Activated T-helper 2 cell treated with anti-CD3 and anti-CD28 coated beads, Interferon-gamma antibody, Interleukin-2, Interleukin-4, amounts not matched to agents 10 μg/mL and 5 μg/mL and 100 μg/mL, durations not matched to agents 14 hours and 24 hours and 36 hours (primary cell): ENCODE measurements around the gene YAP1. TPM values are rescaled to one million over a fixed set of nuclear protein-coding genes. Genes with fewer than 3 reads are reported as not detected.
A peak's percentile ranks its signal among the peaks of the same experiment; 100 is the strongest.

ENCODE experiments used
- DNase-seq: peaks from one replicate; pipeline ENCODE4 v3.0.0; 2021; ENCODE audit warnings: low spot score
- H3K27ac Mint-ChIP-seq: one replicate; pipeline ENCODE4 v1.8.0; 2021; ENCODE audit warnings: mixed read lengths
- H3K27me3 Mint-ChIP-seq: one replicate; pipeline ENCODE4 v1.8.0; 2021; ENCODE audit warnings: low read depth, mixed read lengths
- H3K36me3 Mint-ChIP-seq: one replicate; pipeline ENCODE4 v1.8.0; 2021; ENCODE audit warnings: low read depth, mixed read lengths
- H3K4me1 Mint-ChIP-seq: one replicate; pipeline ENCODE4 v1.8.0; 2021; ENCODE audit warnings: low read depth, mixed read lengths
- H3K4me3 Mint-ChIP-seq: one replicate; pipeline ENCODE4 v1.8.0; 2021; ENCODE audit warnings: low read depth, mild to moderate bottlenecking, moderate library complexity, mixed read lengths
- H3K9me3 Mint-ChIP-seq: one replicate; pipeline ENCODE4 v1.8.0; 2021; ENCODE audit warnings: mixed read lengths
- intact Hi-C: fragments of 100-400 bp; cut with micrococcal nuclease; formaldehyde crosslinking; loops from one replicate; pipeline ENCODE4 v1.15.1; 2023
- total RNA-seq: library from RNA; stranded (reverse); gene quantifications from 2 replicates; pipeline ENCODE4 v1.2.3, GENCODE V29; 2022

Gene YAP1
- total RNA-seq, 1 donor from 2014 or later, result not detected

- Mint-ChIP-seq H3K27ac (no peak overlapping the region), H3K4me1 (peaks cover 10% of the 10 kb centered on the region), H3K27me3 (peaks cover 43% of the 10 kb centered on the region), H3K9me3 (no peaks in the 10 kb centered on the region), H3K4me3 (no peak overlapping the region), H3K36me3 (peaks cover 6% of the 10 kb centered on the region)
- DNase-seq, result no peak
- intact Hi-C loops, result loop anchor here (2.0 kb wide), 1 partner anchor 194 kb away; the partner anchor contains the start of gene CEP126
These were observed 1.4 kb upstream of the YAP1 start for GRCh38 chr11:102108734-102109440.

DNA sequence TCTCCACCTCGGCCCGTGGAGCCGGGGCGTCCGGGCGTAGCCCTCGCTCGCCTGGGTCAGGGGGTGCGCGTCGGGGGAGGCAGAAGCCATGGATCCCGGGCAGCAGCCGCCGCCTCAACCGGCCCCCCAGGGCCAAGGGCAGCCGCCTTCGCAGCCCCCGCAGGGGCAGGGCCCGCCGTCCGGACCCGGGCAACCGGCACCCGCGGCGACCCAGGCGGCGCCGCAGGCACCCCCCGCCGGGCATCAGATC lies 439 bp downstream of the YAP1 start:
- Mint-ChIP-seq H3K4me1 (peaks cover 10% of the 10 kb centered on the region), H3K27ac (no peak overlapping the region), H3K36me3 (peaks cover 6% of the 10 kb centered on the region), H3K9me3 (no peaks in the 10 kb centered on the region), H3K27me3 (peaks cover 56% of the 10 kb centered on the region), H3K4me3 (no peak overlapping the region)
- intact Hi-C loops, result loop anchor here (10.0 kb wide), 1 partner anchor 914 kb away; no protein-coding TSS in a partner anchor
- no peak for DNase-seq

GRCh38 chr11:102111011-102111786 lies 952 bp downstream of the YAP1 start:
- Mint-ChIP-seq H3K36me3 (peaks cover 6% of the 10 kb centered on the region), H3K27ac (no peak overlapping the region), H3K4me3 (peak overlapping the region; percentile 73), H3K27me3 (peaks cover 60% of the 10 kb centered on the region), H3K9me3 (no peaks in the 10 kb centered on the region), H3K4me1 (peaks cover 10% of the 10 kb centered on the region)
- intact Hi-C loops, result loop anchor here (10.0 kb wide), 1 partner anchor 914 kb away; no protein-coding TSS in a partner anchor
- DNase-seq, result no peak

GRCh38 chr11:102111787-102112508 lies 1.7 kb downstream of the YAP1 start:
- Mint-ChIP-seq H3K4me3 (peak overlapping the region; percentile 73), H3K4me1 (peaks cover 10% of the 10 kb centered on the region), H3K9me3 (no peaks in the 10 kb centered on the region), H3K27ac (no peak overlapping the region), H3K27me3 (peaks cover 61% of the 10 kb centered on the region), H3K36me3 (peaks cover 6% of the 10 kb centered on the region)
- intact Hi-C loops, result loop anchor here (10.0 kb wide), 1 partner anchor 913 kb away; no protein-coding TSS in a partner anchor
- no peak for DNase-seq

GRCh38 chr11:102112509-102112821 lies 2.2 kb downstream of the YAP1 start:
- Mint-ChIP-seq H3K9me3 (no peaks in the 10 kb centered on the region), H3K27ac (no peak overlapping the region), H3K4me1 (peaks cover 10% of the 10 kb centered on the region), H3K27me3 (peaks cover 62% of the 10 kb centered on the region), H3K36me3 (peaks cover 6% of the 10 kb centered on the region), H3K4me3 (no peak overlapping the region)
- intact Hi-C loops, result loop anchor here (10.0 kb wide), 1 partner anchor 912 kb away; no protein-coding TSS in a partner anchor
- no peak for DNase-seq

DNA sequence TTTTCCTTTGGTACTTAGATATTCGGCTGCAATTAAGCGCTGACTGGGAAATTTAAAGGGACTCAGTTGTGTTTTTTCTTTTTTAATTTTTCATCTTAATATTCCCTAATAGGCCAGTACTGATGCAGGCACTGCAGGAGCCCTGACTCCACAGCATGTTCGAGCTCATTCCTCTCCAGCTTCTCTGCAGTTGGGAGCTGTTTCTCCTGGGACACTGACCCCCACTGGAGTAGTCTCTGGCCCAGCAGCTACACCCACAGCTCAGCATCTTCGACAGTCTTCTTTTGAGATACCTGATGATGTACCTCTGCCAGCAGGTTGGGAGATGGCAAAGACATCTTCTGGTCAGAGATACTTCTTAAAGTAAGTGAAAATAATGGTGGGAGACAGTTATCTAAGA lies 3.8 kb downstream of the YAP1 start:
- intact Hi-C loops, result loop anchor here (10.0 kb wide), 1 partner anchor 911 kb away; no protein-coding TSS in a partner anchor
- H3K36me3 Mint-ChIP-seq, result peaks cover 6% of the 10 kb centered on the region
- H3K4me1 Mint-ChIP-seq, result peaks cover 10% of the 10 kb centered on the region
- peaks cover 57% of the 10 kb centered on the region for H3K27me3 Mint-ChIP-seq
- no peak overlapping the region for H3K4me3 Mint-ChIP-seq
- no peak for DNase-seq
- no peak overlapping the region for H3K27ac Mint-ChIP-seq
- no peaks in the 10 kb centered on the region for H3K9me3 Mint-ChIP-seq

- Mint-ChIP-seq H3K4me3 (no peak overlapping the region), H3K27ac (no peak overlapping the region), H3K4me1 (peaks cover 5% of the 10 kb centered on the region), H3K9me3 (no peaks in the 10 kb centered on the region), H3K27me3 (peaks cover 49% of the 10 kb centered on the region), H3K36me3 (peaks cover 3% of the 10 kb centered on the region)
- no peak for DNase-seq
- intact Hi-C loops, result loop anchor here (10.0 kb wide), 1 partner anchor 909 kb away; no protein-coding TSS in a partner anchor
These were observed 5.3 kb downstream of the YAP1 start for GRCh38 chr11:102115557-102115956.

DNA sequence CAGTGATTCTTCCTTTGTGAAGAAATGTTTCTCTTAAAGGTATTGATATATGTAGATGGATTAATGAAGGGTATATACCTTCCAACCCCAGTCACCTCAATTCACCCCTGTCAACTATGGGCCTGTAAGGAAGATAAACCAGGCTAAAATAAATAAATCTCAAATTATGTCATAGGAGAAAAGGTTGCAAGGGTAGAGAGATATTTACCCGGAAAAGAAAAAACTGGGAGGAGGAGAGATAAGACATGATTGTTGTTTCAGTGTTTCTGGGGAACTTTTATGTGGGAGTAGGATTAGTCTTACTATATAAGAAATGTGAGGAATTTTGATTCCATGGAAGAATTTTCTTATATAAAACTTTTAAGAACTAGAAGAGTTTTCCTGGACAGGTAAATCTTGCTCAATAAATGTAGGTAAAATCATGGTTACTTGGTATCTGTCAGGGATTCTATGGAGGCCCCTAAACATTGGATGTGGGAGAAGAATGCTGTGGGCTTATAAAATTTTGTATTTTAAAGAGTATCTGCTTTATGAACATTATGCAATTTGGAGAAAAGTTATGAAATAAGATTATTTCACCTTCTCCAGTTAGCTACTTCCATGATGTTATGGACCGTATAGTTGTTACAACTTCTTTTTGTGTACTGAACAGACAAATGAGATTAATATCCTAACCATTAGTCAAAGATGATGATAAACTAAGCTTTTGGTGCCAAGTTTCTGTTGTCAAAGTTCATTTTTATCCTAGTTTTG lies 6.4 kb downstream of the YAP1 start:
- no peaks in the 10 kb centered on the region for H3K9me3 Mint-ChIP-seq

GRCh38 chr11:102117472-102118113 lies 7.3 kb downstream of the YAP1 start:
- DNase-seq, result no peak
- Mint-ChIP-seq H3K4me3 (no peak overlapping the region), H3K9me3 (no peaks in the 10 kb centered on the region), H3K27me3 (peaks cover 37% of the 10 kb centered on the region), H3K36me3 (no peaks in the 10 kb centered on the region), H3K4me1 (no peaks in the 10 kb centered on the region), H3K27ac (no peak overlapping the region)
- intact Hi-C loops, result loop anchor here (10.0 kb wide), 1 partner anchor 907 kb away; no protein-coding TSS in a partner anchor

More for the DNA sequence above, 6.4 kb downstream of the YAP1 start:
- peaks cover 3% of the 10 kb centered on the region for H3K36me3 Mint-ChIP-seq
- no peak overlapping the region for H3K4me3 Mint-ChIP-seq
- peaks cover 5% of the 10 kb centered on the region for H3K4me1 Mint-ChIP-seq
- H3K27me3 Mint-ChIP-seq, result peaks cover 47% of the 10 kb centered on the region
- DNase-seq, result no peak
- H3K27ac Mint-ChIP-seq, result no peak overlapping the region
- intact Hi-C loops, result loop anchor here (10.0 kb wide), 1 partner anchor 908 kb away; no protein-coding TSS in a partner anchor

DNA sequence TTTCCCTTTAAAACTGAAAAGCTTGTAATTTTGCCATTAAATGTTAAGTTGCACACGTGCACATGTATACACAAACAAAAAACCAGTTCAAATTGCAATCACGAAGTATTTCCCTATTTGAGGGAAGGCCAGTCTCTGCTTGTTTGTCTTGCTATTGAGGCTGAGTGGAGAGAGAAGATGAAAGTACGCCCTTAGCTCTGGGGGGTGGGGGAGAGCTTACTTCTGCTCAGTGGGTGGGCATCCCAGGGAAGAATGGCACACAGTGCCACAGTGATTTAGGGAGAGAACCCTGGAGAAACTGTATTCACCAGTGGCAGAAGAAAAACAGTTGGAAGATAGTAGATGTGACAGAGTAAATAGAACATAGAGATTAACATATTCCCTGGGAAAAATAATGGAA lies 8.7 kb downstream of the YAP1 start:
- DNase-seq, result no peak
- Mint-ChIP-seq H3K4me1 (no peaks in the 10 kb centered on the region), H3K36me3 (no peaks in the 10 kb centered on the region), H3K27me3 (peaks cover 32% of the 10 kb centered on the region), H3K27ac (no peak overlapping the region), H3K9me3 (no peaks in the 10 kb centered on the region), H3K4me3 (no peak overlapping the region)
- intact Hi-C loops, result loop anchor here (10.0 kb wide), 1 partner anchor 906 kb away; no protein-coding TSS in a partner anchor

DNA sequence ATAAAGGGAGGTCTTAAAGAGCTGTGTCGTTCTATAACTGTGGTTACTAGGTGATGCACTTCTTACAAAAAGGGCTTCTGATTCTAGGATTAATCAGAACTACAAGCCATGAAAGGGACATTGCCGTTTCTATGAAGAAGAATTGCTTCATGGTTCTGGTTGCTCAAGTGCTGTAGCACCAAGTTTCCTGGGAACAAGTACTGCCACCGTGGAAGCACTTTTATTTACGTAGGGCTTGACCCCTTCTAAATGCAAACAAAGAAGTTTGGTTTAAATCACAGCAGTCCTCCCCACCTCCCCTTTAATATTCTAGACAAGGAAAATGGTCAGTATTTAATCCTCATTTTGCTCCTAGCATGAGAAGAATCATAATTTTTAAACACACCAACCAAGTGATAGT lies 9.8 kb downstream of the YAP1 start:
- intact Hi-C loops, result loop anchor here (10.0 kb wide), 1 partner anchor 905 kb away; no protein-coding TSS in a partner anchor
- H3K4me3 Mint-ChIP-seq, result no peak overlapping the region
- H3K9me3 Mint-ChIP-seq, result no peaks in the 10 kb centered on the region
- no peak overlapping the region for H3K27ac Mint-ChIP-seq
- H3K27me3 Mint-ChIP-seq, result peaks cover 26% of the 10 kb centered on the region
- no peaks in the 10 kb centered on the region for H3K36me3 Mint-ChIP-seq
- H3K4me1 Mint-ChIP-seq, result no peaks in the 10 kb centered on the region
- DNase-seq, result no peak
